GM21825 (cell line): ENCODE measurements around the gene SSX4B.
"Not testable (repeated sequence)": the region's sequence is repeated elsewhere in the genome, so short reads cannot be mapped to it uniquely, and the experiment has no call there.

ENCODE experiments used
- ATAC-seq: cut with Tn5 transposase; IDR thresholded peaks from one replicate; pipeline ENCODE4 v1.9.1; 2021; ENCODE audit warnings: mild to moderate bottlenecking, moderate library complexity; ENCODE audit not compliant: unreplicated experiment

SSX4B gene, protein sequence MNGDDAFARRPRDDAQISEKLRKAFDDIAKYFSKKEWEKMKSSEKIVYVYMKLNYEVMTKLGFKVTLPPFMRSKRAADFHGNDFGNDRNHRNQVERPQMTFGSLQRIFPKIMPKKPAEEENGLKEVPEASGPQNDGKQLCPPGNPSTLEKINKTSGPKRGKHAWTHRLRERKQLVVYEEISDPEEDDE

GRCh38 chrX:48411860-48412259 lies at the start of gene SSX4B:
TSS of gene SSX4B (minus strand) at chrX:48411960. CDS start at chrX:48411372, 588 bp downstream.
- not testable (repeated sequence) for ATAC-seq

GRCh38 chrX:48460606-48461005 lies 48.8 kb upstream of the SSX4B start:
- ATAC-seq = no peak

- no peak for ATAC-seq
Observed at GRCh38 chrX:48460031-48460430, 48.3 kb upstream of the SSX4B start.

DNA sequence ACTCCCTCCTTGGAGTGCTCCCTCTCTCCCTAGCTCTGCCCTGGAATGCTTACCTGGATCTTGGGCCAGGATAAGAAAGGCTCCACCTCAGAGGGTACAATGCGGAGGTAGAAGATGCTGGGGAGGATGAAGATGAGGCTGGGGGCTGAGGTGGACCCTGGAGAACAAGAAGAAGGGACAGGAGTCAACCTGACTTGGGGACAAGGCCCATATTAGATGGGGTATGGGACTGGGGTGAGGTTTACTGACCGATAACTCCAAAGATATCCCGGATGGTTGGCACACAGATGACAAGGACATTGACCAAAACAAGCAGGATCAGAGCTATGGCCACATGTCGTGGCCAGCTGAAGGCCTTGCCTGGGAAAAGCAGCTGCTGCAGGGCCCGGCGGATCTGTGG lies 47.7 kb upstream of the SSX4B start:
- no peak for ATAC-seq

GRCh38 chrX:48458711-48459110 lies 47.0 kb upstream of the SSX4B start:
- ATAC-seq = no peak

DNA sequence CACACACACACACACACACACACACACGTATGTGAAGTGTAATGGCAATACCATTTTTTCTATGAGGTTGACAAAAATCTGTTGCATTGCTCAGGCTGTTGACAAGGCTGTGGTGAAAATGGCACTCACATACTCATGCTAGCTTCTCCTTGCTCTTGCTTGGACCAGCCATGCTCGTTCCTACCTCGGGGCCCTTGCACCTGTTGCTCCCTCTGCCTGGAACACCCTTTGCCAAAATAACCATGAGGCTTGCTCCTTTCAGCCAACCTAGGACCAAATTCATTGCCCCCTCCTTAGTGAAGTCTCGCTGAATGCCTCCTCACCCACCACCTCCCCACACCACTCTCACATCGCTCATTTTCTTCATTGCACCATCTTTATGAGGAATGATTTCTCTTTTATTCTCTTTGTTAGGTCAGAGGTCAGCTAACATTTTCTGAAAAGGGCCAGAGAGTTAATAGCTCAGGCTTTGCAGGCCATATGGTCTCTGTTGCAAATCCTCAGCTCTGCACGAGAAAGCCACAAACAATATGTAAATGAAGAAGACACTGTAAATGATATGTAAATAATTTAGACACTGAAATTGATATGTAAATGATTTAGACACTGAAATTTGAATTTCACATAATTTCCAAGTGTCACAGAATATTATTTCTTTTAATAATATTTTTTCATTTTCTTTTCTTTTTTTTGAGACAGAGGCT lies 45.0 kb upstream of the SSX4B start:
- ATAC-seq = no peak

GRCh38 chrX:48451708-48452107 lies 39.9 kb upstream of the SSX4B start:
- ATAC-seq = no peak

DNA sequence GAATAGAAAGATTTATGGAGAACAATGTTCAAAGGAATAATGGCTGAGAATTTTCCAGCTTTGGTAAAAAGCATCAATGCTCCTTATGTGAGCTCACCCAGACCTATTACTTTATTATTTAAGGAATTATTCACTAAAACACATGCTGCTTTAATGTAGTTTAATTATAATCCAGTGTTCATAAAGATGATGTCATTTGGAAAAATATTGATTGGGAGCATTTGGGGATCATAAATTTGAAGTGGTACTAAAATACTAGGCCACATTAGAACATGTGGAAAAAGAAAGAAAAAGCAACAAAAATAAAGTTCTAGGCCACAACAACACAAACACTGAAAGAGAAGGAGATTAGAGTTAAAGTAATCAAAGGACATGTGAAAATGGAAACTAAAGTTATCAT lies 38.3 kb upstream of the SSX4B start:
- no peak for ATAC-seq

GRCh38 chrX:48447201-48447600 lies 35.4 kb upstream of the SSX4B start:
- not testable (repeated sequence) for ATAC-seq

GRCh38 chrX:48433713-48434112 lies 22.0 kb upstream of the SSX4B start:
- ATAC-seq = not testable (repeated sequence)

GRCh38 chrX:48430166-48430565 lies 18.4 kb upstream of the SSX4B start:
- ATAC-seq = not testable (repeated sequence)

DNA sequence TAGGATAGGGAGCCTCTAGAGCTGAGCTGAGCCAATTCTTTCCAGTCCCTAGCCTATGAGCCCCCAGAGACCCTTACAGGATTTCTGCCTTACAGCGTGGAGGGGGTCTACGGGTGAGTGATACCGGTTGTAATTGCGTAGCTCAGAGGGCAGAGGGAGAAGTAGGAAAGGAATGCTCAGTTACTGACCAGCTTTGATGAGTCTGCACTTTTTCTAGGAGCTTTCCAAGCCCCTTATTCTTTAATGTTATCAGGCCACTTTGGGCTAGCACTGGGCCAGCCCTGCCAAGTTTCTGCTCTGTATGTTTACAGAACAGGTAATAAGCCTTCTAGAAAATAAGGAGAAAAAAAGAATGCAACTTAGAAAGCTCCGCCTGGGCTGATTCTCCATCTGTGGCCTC lies 17.8 kb upstream of the SSX4B start:
- not testable (repeated sequence) for ATAC-seq

DNA sequence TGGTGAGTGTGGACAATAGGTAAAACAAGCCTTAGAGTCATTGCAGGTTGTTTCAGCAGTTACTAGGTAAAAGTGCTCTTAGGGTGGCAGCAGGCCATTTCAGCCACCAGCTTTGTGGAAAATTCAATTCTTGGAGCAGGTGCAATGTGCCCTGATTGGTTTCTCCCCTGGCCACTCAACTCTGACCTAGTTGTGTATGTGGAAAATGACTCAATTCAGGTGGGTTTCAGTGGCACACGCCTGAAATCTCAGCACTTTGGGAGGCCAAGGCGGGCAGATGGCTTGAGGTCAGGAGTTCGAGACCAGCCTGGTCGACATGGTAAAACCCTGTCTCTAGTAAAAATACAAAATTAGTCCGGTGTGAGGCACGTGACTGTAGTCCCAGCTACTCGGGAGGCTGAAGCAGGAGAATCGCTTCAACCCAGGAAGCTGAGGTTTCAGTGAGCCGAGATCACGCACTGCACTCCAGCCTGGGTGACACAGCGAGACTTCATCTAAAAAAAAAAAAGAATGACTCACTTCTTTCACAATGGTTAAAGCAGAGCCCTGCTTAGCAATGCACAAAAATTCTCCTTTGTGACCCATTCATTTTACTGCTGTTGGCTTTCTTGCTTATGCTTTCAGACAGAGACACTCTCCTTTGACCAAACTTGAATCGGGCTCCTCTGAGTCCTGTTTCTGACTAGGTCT lies 15.4 kb upstream of the SSX4B start:
- ATAC-seq = not testable (repeated sequence)

DNA sequence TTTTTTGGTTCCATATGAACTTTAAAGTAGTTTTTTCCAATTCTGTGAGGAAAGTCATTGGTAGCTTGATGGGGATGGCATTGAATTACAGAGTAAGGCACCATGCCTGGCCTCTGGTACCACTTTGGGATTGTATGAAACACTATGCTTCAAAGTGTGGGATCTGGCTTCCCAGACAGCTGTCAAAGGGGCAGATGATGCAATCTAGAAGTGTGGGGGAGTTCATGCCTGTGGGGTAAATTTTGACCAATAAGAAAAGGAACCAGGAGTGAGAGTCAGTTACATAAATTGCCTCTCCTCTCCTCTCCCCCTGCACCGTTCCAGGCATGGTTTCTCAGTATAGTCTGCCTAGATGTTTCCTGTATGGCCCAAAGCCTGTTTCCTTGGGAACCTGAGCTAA lies 13.9 kb downstream of the SSX4B start:
- not testable (repeated sequence) for ATAC-seq

DNA sequence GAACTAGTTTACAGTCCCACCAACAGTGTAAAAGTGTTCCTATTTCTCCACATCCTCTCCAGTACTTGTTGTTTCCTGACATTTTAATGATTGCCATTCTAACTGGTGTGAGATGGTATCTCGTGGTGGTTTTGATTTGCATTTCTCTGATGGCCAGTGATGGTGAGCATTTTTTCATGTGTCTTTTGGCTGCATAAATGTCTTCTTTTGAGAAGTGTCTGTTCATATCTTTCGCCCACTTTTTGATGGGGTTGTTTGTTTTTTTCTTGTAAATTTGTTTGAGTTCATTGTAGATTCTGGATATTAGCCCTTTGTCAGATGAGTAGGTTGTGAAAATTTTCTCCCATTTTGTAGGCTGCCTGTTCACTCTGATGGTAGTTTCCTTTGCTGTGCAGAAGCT lies 14.8 kb downstream of the SSX4B start:
- not testable (repeated sequence) for ATAC-seq

- ATAC-seq = not testable (repeated sequence)
Observed at GRCh38 chrX:48383239-48383638, 28.5 kb downstream of the SSX4B start, which contains the start of gene SSX4. TSS of gene SSX4 (plus strand) at chrX:48383539. CDS start at chrX:48384054, 515 bp downstream.

DNA sequence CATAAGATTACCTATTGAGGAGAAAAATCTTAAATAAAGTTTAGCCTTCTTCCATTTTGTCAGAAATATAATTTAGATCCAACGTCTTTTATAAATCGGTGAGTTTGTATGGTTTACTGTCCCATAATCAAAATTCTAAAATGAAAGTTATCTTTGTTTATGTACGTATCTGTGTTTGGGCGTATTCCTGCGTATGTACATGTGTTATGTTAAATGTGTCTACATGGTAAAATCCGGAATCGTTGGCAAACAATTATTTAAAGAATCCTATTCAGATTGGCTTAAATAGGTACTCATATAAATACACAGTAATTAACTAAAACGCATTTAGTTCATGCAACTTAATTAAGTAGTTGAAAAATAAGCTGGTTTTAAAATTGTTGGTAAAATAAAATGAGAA lies 41.4 kb downstream of the SSX4B start:
- ATAC-seq = not testable (repeated sequence)

DNA sequence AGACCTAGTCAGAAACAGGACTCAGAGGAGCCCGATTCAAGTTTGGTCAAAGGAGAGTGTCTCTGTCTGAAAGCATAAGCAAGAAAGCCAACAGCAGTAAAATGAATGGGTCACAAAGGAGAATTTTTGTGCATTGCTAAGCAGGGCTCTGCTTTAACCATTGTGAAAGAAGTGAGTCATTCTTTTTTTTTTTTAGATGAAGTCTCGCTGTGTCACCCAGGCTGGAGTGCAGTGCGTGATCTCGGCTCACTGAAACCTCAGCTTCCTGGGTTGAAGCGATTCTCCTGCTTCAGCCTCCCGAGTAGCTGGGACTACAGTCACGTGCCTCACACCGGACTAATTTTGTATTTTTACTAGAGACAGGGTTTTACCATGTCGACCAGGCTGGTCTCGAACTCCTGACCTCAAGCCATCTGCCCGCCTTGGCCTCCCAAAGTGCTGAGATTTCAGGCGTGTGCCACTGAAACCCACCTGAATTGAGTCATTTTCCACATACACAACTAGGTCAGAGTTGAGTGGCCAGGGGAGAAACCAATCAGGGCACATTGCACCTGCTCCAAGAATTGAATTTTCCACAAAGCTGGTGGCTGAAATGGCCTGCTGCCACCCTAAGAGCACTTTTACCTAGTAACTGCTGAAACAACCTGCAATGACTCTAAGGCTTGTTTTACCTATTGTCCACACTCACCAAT lies 43.9 kb downstream of the SSX4B start:
- ATAC-seq = not testable (repeated sequence)

GRCh38 chrX:48359281-48359680 lies 52.5 kb downstream of the SSX4B start:
- ATAC-seq = not testable (repeated sequence)

- ATAC-seq = no peak
Observed at GRCh38 chrX:48357681-48358080, 54.1 kb downstream of the SSX4B start.
